ENCODE data around the gene EXOC4. TPM values are rescaled to one million over a fixed set of nuclear protein-coding genes. Genes with fewer than 3 reads are reported as not detected.

EXOC4 gene
- total RNA-seq, 1 experiment from 2014 or later, result 91.9 TPM

GRCh38 chr7:133433165-133433812 lies 180.4 kb downstream of the EXOC4 start:
- no peak for TF ChIP-seq CTCF (IDR thresholded peaks at IDR 0.05; ENCODE audit: unreplicated experiment)
- DNase-seq, result no peak
- H3K4me1 Mint-ChIP-seq (ENCODE audit: low read depth, unreplicated experiment), result peaks cover 15% of the 10 kb centered on the region
- CTCF ChIA-PET, result no interaction called here
- no peaks in the 10 kb centered on the region for H3K9me3 Mint-ChIP-seq (ENCODE audit: low read depth, unreplicated experiment)
- intact Hi-C loops (cut with micrococcal nuclease; ENCODE audit: unreplicated experiment), result loop anchor here (5.0 kb wide), 1 partner anchor 851 kb away; no protein-coding TSS in a partner anchor
- H3K36me3 Mint-ChIP-seq (ENCODE audit: insufficient read depth, unreplicated experiment), result no peaks in the 10 kb centered on the region
- no TSS peak for BruUV-seq (replicated peaks)
- no peak overlapping the region for H3K4me3 Mint-ChIP-seq (ENCODE audit: low read depth, unreplicated experiment)
- H3K27ac Mint-ChIP-seq (ENCODE audit: unreplicated experiment), result no peak overlapping the region
- H3K27me3 Mint-ChIP-seq (ENCODE audit: unreplicated experiment), result no peaks in the 10 kb centered on the region

- Mint-ChIP-seq H3K4me1 (ENCODE audit: low read depth, unreplicated experiment) (peaks cover 15% of the 10 kb centered on the region), H3K9me3 (ENCODE audit: low read depth, unreplicated experiment) (no peaks in the 10 kb centered on the region), H3K36me3 (ENCODE audit: insufficient read depth, unreplicated experiment) (no peaks in the 10 kb centered on the region), H3K27ac (ENCODE audit: unreplicated experiment) (no peak overlapping the region), H3K27me3 (ENCODE audit: unreplicated experiment) (no peaks in the 10 kb centered on the region), H3K4me3 (ENCODE audit: low read depth, unreplicated experiment) (no peak overlapping the region)
- intact Hi-C loops (cut with micrococcal nuclease; ENCODE audit: unreplicated experiment), result loop anchor here (5.0 kb wide), 1 partner anchor 852 kb away; no protein-coding TSS in a partner anchor
- DNase-seq, result no peak
- TF ChIP-seq CTCF (IDR thresholded peaks at IDR 0.05; ENCODE audit: unreplicated experiment), result peak; percentile 30
- CTCF ChIA-PET, result interaction anchor here (0.6 to 1.0 kb wide), 3 partner anchors 20 to 353 kb away, joined by 3 read pairs; partner anchors contain the start of gene CHCHD3
- no TSS peak for BruUV-seq (replicated peaks)
Measured at GRCh38 chr7:133434246-133434865, 181.5 kb downstream of the EXOC4 start.

GRCh38 chr7:133436014-133436428 lies 183.1 kb downstream of the EXOC4 start:
- no peak overlapping the region for H3K4me3 Mint-ChIP-seq (ENCODE audit: low read depth, unreplicated experiment)
- CTCF ChIA-PET, result interaction anchor here (0.7 to 1.3 kb wide), 3 partner anchors 352 to 417 kb away, joined by 3 to 5 read pairs (median 5); no protein-coding TSS in a partner anchor
- H3K27me3 Mint-ChIP-seq (ENCODE audit: unreplicated experiment), result no peaks in the 10 kb centered on the region
- DNase-seq, result no peak
- H3K36me3 Mint-ChIP-seq (ENCODE audit: insufficient read depth, unreplicated experiment), result no peaks in the 10 kb centered on the region
- peak overlapping the region; percentile 84 for H3K27ac Mint-ChIP-seq (ENCODE audit: unreplicated experiment)
- peaks cover 15% of the 10 kb centered on the region for H3K4me1 Mint-ChIP-seq (ENCODE audit: low read depth, unreplicated experiment)
- no peaks in the 10 kb centered on the region for H3K9me3 Mint-ChIP-seq (ENCODE audit: low read depth, unreplicated experiment)
- intact Hi-C loops (cut with micrococcal nuclease; ENCODE audit: unreplicated experiment), result no loop called here
- no TSS peak for BruUV-seq (replicated peaks)
- no peak for TF ChIP-seq CTCF (IDR thresholded peaks at IDR 0.05; ENCODE audit: unreplicated experiment)

GRCh38 chr7:133437544-133437943 lies 184.7 kb downstream of the EXOC4 start:
- no peak for TF ChIP-seq CTCF (IDR thresholded peaks at IDR 0.05; ENCODE audit: unreplicated experiment)
- Mint-ChIP-seq H3K4me1 (ENCODE audit: low read depth, unreplicated experiment) (peaks cover 15% of the 10 kb centered on the region), H3K27ac (ENCODE audit: unreplicated experiment) (no peak overlapping the region), H3K9me3 (ENCODE audit: low read depth, unreplicated experiment) (no peaks in the 10 kb centered on the region), H3K4me3 (ENCODE audit: low read depth, unreplicated experiment) (no peak overlapping the region), H3K36me3 (ENCODE audit: insufficient read depth, unreplicated experiment) (no peaks in the 10 kb centered on the region), H3K27me3 (ENCODE audit: unreplicated experiment) (no peaks in the 10 kb centered on the region)
- no TSS peak for BruUV-seq (replicated peaks)
- CTCF ChIA-PET, result no interaction called here
- intact Hi-C loops (cut with micrococcal nuclease; ENCODE audit: unreplicated experiment), result no loop called here
- DNase-seq, result no peak

All from Calu3 (cell line).